ENCODE measurements around the gene SLX1A.

The SLX1A gene

DNA sequence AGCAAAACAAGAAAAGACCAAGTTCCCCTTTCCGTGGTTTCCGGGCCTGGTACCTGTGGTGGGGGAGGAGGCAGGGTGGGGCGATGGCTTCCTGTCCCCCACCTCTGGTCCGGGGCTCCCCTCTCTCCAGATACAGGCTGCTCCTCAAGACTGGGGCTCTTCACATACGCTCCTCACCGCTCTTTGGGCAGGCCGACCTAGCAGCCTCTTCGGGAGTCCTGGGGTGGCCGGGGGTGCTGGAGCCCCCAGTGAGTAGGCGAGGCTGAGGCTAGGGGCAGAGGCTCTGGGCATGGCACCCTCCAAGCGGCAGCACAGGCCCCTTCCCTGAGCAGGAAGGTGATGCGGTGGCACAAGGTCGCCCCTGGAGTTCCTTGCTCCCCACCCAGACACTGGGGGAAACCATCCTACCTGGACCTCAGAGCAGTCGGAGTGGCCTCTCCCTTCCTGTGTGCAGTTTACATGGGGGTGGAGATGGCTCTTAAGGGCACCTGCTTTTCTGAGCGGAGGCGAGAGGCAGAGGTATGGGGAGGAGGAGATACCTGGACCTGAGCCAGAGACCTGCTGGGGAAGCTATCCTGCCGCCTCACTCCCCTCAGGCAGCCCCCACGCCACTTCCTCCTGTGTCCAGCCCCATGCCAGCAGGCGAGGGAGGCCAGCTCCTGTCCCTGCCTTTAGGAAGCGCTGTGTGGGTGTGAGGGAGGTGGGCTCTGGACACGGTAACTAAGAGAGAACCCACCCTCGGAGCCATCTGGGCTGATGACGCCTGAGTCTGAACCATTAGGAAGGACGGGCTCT, 9.4 kb upstream of the SLX1A start:
- ChIA-PET POLR2A (no interaction called here), CTCF (interaction anchor here (3.6 kb wide), 1 partner anchor 92 kb away, joined by 17 read pairs; the partner anchor contains the start of gene TBX6)
- peak; percentile 83 for DNase-seq (ENCODE audit: extremely low spot score)
- TF ChIP-seq, protein P1, sequence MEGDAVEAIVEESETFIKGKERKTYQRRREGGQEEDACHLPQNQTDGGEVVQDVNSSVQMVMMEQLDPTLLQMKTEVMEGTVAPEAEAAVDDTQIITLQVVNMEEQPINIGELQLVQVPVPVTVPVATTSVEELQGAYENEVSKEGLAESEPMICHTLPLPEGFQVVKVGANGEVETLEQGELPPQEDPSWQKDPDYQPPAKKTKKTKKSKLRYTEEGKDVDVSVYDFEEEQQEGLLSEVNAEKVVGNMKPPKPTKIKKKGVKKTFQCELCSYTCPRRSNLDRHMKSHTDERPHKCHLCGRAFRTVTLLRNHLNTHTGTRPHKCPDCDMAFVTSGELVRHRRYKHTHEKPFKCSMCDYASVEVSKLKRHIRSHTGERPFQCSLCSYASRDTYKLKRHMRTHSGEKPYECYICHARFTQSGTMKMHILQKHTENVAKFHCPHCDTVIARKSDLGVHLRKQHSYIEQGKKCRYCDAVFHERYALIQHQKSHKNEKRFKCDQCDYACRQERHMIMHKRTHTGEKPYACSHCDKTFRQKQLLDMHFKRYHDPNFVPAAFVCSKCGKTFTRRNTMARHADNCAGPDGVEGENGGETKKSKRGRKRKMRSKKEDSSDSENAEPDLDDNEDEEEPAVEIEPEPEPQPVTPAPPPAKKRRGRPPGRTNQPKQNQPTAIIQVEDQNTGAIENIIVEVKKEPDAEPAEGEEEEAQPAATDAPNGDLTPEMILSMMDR (IDR thresholded peaks at IDR 0.05; ENCODE audit: control extremely low read depth, extremely low read depth, low read depth, missing control alignments), result no peak

DNA sequence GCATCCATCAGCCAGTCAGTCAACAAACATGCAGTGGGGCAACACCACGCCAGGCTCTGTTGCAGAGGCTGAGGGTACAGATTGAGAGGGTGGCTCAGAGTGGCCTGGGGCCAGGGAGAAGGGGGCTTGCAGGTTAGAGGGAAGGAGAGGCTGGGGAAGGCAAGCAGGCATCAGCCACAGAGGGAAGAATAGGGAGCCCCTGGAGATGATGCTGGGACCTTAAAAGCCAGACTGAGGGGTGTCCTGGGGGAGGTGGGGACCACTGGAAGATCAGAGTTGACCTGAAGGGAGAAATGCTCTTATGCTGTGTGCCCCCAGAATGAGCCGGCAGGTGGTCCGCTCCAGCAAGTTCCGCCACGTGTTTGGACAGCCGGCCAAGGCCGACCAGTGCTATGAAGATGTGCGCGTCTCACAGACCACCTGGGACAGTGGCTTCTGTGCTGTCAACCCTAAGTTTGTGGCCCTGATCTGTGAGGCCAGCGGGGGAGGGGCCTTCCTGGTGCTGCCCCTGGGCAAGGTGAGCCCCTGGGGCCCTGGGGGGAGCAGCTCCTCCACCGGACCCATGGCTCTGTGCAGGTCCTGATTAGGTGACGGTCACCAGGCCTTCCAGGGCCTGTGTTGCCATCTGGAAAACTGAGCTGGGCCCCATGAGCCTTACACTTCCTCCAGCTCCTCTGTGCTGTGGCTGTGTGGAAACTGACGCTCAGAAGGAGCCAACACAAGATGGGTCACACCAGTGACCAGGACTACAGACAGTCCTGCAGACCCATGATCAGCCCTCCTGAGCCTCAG, 8.6 kb upstream of the SLX1A start:
- TF ChIP-seq, protein P1 (IDR thresholded peaks at IDR 0.05; ENCODE audit: control extremely low read depth, extremely low read depth, low read depth, missing control alignments), result no peak
- CTCF ChIA-PET, result interaction anchor here (1.0 to 3.6 kb wide), 6 partner anchors 9 to 224 kb away, joined by 3 to 17 read pairs (median 4); partner anchors contain the start of genes GDPD3 and TBX6
- POLR2A ChIA-PET, result interaction anchor here (1.5 to 1.7 kb wide), 2 partner anchors 93 to 120 kb away, joined by 4 to 10 read pairs; partner anchors contain the start of gene ALDOA
- DNase-seq (ENCODE audit: extremely low spot score), result peak; percentile 22

DNA sequence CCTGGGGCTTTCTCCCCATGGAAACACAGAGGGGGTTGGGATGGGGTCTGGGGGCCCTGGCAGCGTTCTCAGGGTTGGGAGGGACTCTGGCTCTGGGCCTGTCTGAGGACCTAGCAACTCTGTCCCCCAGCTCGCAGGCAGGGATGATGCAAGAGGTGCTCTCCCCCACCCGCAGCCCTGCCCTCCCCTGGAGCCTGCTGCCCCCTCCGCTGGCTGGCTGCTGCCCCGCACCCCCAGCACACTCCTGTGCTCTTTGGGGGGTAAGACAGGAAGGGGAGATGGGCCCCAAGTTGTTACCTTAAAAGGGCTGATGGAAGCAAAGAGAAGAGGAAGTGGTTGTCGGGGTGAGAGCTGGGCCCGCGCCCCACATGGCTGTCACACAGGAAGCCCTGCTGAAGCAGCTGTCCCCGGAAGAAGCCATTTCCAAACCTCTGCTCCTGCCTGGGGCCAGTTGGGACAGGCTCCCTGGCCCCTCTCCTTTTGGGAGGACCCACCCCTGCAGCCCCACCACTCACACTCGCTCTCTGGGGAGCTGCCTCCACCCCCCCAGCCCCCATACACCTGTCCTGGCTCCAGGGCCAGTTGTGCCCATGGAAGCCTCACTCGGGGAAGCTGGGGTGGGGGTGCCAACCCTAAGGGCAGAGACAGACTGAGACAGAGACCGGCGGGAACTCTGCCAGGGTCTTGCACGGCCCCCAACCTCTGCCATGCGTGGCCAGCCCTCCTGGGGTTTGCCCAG, 7.8 kb upstream of the SLX1A start:
- POLR2A ChIA-PET, result interaction anchor here (0.7 to 1.7 kb wide), 3 partner anchors 93 to 261 kb away, joined by 4 to 10 read pairs (median 4); partner anchors contain the start of gene ALDOA
- CTCF ChIA-PET, result interaction anchor here (1.0 to 3.6 kb wide), 9 partner anchors 10 to 445 kb away, joined by 3 to 17 read pairs (median 3); partner anchors contain the start of genes GDPD3 and TBX6
- TF ChIP-seq, protein P1 (IDR thresholded peaks at IDR 0.05; ENCODE audit: control extremely low read depth, extremely low read depth, low read depth, missing control alignments), result no peak
- peak; percentile 85 for DNase-seq (ENCODE audit: extremely low spot score)

DNA sequence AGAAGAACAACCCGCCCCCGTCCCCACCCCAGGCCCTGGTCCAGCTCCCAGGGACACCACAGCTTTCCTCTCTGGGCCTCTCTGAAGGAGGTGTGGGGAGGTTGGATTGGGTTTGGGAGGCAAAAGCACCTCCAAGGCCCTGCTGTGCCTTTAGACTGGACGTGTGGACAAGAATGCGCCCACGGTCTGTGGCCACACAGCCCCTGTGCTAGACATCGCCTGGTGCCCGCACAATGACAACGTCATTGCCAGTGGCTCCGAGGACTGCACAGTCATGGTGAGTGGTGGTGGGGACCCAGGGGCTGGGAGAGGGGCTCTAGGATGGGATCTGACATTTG, 7.3 kb upstream of the SLX1A start:
- POLR2A ChIA-PET, result interaction anchor here (0.7 to 1.7 kb wide), 3 partner anchors 94 to 260 kb away, joined by 4 to 10 read pairs (median 4); partner anchors contain the start of gene ALDOA
- TF ChIP-seq, protein P1 (IDR thresholded peaks at IDR 0.05; ENCODE audit: control extremely low read depth, extremely low read depth, low read depth, missing control alignments), result no peak
- no peak for DNase-seq (ENCODE audit: extremely low spot score)
- CTCF ChIA-PET, result interaction anchor here (1.0 to 3.6 kb wide), 6 partner anchors 43 to 444 kb away, joined by 3 to 17 read pairs (median 3); partner anchors contain the start of gene TBX6

DNA sequence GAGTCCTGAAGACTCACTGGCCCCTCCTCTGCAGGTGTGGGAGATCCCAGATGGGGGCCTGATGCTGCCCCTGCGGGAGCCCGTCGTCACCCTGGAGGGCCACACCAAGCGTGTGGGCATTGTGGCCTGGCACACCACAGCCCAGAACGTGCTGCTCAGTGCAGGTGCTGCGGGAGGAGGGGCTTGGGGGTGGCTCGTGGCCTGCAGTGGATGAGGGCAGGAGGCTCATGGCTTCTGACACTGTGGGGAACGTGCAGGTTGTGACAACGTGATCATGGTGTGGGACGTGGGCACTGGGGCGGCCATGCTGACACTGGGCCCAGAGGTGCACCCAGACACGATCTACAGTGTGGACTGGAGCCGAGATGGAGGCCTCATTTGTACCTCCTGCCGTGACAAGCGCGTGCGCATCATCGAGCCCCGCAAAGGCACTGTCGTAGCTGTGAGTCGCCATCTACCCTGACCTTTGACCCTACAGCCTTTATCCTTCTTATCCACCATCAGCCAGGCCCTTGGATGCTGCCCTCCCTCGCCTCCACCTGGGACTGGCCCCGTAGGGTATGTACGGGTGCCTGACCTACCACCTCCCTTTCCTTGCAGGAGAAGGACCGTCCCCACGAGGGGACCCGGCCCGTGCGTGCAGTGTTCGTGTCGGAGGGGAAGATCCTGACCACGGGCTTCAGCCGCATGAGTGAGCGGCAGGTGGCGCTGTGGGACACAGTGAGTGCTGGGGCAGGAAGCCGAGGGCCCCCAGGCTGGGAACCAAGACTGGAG, 6.7 kb upstream of the SLX1A start:
- peak; percentile 53 for DNase-seq (ENCODE audit: extremely low spot score)
- ChIA-PET POLR2A (interaction anchor here (0.7 to 1.7 kb wide), 2 partner anchors 95 to 259 kb away, joined by 4 to 10 read pairs; no protein-coding TSS in a partner anchor), CTCF (interaction anchor here (1.0 to 3.6 kb wide), 3 partner anchors 50 to 444 kb away, joined by 3 to 17 read pairs (median 3); partner anchors contain the start of gene TBX6)
- TF ChIP-seq, protein P1 (IDR thresholded peaks at IDR 0.05; ENCODE audit: control extremely low read depth, extremely low read depth, low read depth, missing control alignments), result peak; percentile 87

Data from GM10248 (cell line).